Endometrium (tissue), 2 donors: ENCODE measurements around the gene USPL1.
"Not testable (repeated sequence)": the region's sequence is repeated elsewhere in the genome, so short reads cannot be mapped to it uniquely, and the experiment has no call there.

Source experiments
- FAIRE-seq: peaks from 2 replicates; lab custom pipeline; 2012; peaks lifted over from hg19 to GRCh38; lab: Jason Lieb, UNC
- donor health status: control.
- donor health status: control.

The USPL1 gene

DNA sequence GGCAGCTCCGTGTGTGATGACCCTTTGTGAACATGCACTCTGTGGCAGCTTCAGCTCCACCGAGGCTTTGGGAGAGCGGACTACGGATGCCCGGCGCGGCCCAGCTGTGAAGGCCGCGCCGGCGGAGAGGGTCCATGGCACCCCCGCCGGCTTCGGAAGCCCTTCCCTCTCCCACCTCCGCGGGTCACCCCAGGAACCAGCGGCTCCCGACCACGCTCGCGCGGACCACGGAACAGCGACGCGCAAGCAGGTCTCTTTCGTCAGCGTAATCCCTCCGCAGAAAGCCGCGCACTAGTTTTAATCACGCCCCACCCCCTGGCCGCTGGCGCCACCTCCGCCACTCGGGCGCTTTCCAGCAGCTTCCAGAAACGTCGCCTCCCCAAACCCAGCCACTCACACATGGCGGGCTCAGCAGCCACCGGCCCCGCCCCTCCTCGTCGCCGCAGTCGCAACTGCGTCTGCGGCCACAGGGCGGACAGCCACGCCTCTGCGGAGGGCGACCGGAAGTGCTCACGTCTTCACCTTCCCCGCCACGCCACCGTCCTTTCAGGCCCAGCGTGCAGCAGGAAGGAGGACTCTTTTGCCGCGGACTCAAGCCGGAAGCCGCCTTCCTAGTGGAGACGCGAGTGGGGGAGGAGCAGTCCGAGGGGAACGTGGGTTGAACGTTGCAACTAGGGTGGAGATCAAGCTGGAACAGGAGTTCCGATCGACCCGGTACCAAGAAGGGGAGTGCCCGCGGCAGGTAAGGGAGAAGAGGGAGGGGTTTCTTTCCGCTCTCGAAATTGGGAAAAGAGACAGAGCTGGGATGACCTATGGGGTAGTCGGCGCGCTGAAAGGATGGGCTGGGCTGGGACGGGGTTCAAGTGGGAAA lies at the start of gene USPL1:
Gene USPL1 (plus strand): TSS at position 606 of the 871 bp plus-strand sequence. CDS start 3,221 bp downstream, outside the sequence.
- FAIRE-seq: peak; percentile 98

DNA sequence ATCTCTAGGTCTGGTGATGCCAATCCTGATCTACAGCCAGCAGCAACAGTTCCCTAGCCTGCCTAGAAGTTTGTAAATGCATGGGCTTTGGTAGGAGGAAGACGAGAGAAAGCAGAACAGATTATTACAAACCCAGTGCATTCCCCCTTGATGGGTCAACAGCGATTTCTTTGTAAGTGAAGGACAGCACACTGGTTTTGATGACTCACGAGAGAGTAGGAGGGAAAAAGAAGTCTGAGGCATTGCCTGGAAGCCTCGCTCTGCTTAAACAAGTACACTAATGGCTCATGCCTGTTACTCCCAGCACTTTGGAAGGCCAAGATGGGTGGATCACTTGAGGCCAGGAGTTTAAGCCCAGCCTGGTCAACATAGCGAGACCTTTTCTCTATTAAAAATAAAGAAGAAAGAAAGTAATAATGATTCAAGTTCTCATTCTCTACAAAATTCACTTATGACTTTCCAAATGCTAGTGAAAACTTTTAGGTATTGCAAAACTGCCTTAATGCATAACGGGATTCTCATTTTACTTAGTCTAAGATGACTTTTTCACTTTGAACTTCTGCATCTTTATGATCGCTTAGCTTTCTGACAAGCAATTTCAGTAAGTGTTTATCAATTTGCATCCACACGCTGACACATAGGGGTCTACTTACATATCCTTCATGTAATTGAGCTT lies 47.7 kb upstream of the USPL1 start:
- FAIRE-seq: no peak

DNA sequence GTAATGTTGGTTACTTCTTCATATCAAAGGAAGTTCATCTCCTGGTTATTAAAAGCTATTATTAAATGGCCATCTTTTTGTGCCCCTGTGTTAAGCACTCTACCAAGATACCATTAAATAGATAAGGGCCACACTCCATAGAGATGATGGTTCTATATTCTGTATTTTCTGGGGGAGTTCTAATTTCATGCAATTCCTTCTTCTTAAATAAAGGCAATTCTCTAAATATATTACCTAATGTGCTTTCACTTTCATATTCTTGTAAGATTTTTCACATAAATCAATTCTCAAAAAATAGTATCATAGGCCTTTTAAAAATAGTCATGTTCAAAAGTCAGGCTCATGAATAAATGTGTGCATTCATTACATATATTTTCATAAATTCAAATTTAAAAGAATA lies 47.0 kb upstream of the USPL1 start:
- FAIRE-seq: no peak

DNA sequence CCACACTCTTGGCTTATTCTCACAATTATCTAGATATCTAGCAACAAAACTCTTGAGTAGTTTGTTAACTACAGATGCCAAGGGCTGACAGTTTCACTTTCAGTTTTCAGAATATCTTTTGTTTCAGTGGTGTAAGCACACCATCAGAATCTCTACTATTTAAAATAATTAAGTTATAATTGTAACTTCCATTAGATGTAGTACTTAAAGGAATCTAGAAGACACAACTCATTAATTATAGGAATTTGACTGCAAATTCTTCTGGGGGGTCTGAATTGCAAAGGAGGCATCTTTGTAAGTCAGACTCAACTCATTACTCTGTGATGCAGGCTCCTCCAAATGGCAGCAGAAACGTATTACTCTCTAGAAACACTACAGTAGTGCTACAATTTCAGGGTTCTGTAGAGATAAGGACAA lies 44.9 kb upstream of the USPL1 start:
- FAIRE-seq: no peak

DNA sequence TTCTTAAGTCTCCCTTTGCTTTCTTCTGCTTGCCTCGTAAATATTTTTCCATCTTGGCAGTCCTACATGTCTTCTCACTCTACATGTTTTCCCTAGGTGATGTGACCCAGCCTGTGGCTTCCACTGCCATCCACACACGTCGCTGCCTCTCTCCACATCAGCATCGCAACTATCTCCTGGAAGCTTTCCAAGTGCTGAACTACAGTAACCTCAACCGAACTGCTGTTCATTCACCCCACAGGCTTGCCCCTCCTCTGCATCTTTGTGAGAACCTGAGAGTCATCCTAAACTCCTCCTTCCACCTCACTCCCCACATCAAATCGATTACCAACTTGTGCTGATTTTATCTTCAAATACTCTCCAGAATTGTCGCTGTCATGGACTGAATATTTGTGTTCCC lies 41.2 kb upstream of the USPL1 start:
- no peak for FAIRE-seq

DNA sequence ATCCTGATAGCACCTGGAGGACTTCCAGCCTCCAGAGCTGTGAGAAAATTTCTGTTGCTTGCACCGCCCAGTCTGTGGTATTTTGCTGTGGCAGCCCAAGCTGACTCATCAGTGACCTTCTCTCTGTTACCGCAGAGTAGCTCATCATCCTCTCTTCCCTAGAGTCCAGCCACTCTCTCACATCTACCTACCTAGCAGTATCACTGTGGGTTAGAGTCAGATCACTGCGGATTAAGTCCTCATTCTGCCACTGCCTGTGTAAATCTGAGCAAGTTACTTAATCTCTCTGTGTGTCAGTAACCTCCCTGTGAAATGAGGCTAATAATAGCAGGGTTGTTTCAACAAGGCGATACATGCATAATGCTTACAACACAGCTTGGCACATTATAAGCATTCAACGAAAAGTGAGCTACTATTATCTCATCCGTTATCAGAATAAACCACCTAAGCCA lies 40.3 kb upstream of the USPL1 start:
- no peak for FAIRE-seq

DNA sequence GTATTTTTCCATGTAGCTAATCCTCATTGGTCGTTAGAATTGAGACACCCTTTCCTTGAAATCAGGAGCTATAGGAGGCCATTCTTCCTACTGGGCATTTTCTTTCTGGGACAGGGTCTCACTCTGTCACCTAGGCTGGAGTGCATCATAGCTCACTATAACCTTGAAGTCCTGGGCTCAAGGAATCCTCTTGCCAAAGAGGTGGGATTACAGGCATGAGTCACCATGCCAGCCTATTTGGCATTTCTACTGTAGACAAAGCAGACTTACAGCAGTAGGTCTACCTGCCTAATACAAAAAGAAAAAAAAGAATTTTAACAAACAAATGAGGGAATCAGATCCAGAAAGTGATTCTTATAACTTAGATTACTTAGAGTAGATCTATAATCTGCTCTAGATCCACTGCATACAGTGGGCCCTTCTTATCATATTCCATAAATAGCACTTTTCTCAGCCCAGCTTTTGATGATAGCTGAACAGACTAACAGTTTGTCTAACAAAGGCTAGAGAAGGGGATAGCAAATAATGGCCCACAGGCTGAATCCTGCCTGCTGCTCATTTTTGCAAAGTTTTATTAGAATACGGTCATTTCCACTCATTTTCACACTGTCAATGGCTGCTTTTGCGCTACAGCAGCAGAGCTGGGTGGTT lies 36.7 kb upstream of the USPL1 start:
- no peak for FAIRE-seq

DNA sequence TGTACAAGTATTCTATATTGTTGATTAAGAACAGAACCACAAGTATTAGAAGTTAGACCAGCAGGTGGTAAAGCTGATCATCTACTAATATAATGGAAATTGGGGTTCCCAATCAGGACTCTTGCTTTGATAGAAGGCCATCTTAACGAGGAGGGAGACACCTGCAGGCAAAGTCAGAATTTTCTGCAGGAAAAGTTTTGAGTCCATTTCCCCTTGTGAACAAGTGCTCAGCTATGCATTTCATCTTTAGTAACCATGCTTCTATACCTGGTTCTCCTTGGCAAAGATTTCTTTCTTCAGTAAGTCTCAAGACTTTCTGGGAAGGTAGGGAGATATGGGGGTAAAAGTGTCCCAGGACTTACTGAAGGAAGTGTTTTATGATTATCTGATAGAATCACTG lies 36.1 kb upstream of the USPL1 start:
- FAIRE-seq: no peak

DNA sequence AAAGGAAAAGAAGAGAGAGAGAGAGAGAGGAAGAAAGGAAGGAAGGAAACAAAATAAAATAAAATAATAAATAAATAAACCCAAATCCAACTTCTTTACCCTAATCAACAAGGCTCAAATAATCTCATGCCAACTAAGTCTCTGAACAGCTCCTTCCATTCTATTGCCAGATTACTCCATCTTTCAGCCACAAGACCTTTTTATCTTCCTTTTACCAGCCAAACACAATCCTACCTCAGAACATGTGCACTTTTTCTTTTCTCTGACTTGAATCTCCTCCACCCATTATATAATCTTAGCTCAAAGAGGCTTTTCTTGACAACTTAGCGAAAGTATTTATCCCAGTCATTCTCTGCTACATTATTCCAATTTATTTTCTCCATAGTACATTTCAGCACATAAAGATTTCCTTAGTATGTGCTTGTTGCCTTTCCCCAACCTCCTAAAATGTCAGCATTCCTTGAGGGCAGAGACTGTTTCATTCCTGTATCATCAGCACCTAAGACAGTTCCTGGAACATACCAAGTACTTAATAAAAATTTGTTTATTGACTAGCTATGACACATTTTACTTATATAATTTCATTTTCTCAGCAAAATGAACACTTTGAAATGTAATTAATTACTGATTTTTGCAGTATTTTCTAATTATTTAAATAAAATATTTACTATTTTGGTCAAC lies 33.5 kb upstream of the USPL1 start:
- FAIRE-seq: no peak

DNA sequence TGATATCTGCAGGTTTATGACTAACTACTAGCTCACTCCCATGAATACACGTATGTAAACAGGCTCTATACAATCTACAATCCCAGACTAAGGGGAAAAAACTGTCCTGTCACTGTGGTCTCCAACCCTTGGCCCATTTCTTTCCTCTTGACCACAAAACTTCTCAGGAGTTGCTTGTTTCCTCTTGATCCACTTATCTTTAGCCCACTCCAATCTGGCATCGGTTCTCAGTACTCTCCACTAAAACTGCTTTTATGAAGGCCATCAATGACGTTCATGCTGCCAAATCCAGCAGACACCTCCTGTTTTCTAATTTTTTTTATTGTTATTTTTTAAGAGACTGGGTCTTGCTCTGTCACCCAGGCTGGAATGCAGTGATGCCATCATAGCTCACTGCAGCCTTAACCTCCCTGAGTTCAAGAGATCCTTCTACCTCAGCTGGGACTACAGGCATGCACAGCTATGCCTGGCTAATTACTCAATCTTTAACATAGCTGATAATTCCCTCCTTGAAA lies 31.9 kb upstream of the USPL1 start:
- no peak for FAIRE-seq

DNA sequence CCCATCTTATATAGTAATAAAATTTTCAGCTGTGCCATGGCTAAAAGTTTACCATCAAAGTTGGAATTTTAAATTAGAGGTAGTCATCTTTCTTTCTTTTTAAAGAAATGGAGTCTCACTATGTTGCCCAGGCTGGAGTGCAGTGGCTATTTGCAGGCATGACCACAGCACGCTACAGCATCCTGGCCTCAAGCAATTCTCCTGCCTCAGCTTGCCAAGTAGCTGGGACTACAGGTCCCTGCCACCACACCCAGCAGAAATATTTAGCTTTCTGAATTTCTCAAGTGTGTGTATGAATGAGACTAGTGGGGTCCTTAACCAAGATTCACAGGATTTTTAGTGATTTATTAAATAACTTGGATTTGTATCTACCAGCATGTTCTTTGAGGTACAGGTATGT lies 30.5 kb upstream of the USPL1 start:
- no peak for FAIRE-seq

DNA sequence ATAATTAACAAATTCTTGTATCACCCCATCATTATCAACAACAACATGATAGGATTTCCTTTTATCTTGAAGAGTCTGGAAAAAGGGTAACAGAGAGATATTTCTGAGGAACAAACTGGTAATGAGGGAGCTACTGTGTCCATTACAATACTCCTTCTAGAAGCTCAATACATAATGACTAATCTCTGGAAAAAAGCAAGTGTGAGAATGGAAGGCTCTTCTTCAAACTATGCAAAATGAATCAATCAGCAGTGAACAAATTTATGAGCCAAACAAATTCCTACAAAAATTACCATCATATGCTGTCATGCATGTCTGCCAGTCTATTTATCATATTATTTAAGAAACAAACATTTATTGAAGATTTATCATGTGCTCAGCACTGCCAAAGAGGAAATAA lies 30.0 kb upstream of the USPL1 start:
- no peak for FAIRE-seq

DNA sequence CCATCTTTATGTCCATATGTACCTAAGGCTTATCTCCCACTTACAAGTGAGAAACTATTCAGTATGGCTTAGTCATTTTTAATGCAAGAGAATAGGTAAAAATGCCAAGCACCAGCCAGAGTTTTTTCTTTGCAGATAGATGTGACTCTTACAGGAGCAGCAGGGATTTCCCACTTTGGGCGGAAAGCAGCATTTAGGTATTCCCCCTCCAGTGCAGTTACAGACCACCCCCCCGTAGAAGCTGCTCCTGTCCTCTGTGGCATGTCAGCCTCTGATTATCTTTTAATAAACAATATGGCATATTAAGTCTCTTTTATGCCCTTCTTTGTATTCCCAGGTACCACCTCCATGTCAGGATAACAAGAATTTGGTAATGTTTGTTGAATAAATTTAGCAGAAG lies 24.7 kb upstream of the USPL1 start:
- FAIRE-seq: no peak

DNA sequence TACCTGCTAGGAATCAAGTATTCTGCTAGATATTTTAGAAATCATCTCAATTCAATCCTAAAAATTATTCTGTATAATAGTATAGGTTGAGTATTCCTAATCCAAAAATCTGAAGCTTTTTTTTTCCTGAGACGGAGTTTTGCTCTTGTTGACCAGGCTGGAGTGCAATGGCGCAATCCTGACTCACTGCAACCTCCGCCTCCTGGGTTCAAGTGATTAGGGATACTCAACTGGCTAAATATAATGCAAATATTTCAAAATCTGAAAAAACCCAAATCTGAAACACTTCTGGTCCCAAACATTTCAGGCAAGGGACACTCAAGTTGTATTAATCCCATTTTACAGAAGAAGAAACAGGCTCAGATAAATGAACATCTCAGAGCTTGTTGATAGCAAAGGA lies 17.2 kb upstream of the USPL1 start:
- FAIRE-seq: no peak

DNA sequence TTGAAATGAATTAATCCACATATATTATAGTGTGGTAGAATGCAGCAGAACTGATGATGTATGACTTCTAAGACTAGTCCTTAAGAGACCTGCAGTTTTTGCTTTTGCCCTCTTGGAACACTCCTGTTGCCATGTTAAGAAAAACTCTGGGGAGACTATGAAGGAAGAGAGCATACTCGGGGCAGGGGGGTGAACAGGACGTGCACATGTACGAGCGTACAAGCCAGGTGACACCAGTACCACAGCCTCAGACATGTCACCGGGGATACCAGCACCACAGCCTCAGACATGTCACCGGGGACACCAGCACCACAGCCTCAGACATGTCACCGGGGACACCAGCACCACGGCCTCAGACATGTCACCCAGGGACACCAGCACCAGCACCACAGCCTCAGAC lies 15.9 kb upstream of the USPL1 start:
- FAIRE-seq: no peak

DNA sequence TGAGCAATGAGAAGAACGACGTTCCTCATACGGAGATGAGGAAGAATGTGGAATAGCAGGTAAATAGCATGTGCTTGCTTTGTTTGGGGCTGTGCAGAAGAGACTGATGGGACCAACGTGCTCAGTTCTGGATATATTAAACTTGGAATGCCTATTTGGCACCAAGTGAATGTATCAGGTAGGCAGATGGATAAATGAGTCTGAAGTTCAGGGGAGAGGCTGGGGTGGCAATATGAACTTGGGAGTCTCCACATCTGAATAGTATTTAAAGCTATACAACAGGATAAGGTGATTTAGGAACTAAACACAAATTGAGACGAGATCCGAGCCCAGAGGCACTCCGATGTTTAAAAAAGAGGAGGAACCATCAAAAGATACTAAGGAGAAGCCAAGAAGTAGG lies 12.7 kb upstream of the USPL1 start:
- no peak for FAIRE-seq

DNA sequence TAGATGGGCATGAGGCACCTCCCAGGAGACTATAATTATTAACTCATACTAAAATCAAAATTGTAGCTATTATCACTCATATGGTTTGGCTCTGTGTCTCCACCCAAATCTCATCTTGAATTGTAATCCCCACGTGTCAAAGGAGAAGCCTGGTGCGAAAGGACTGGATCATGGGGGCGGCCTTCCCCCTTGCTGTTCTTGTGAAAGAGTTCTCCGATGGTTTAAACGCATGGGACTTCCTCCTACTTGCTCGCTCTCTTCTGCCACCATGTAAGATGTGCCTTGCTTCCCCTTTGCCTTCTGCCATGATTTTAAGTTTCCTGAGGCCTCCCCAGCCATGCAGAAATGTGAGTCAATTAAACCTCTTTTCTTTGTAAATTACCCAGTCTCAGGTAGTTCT lies 10.5 kb upstream of the USPL1 start:
- not testable (repeated sequence) for FAIRE-seq

DNA sequence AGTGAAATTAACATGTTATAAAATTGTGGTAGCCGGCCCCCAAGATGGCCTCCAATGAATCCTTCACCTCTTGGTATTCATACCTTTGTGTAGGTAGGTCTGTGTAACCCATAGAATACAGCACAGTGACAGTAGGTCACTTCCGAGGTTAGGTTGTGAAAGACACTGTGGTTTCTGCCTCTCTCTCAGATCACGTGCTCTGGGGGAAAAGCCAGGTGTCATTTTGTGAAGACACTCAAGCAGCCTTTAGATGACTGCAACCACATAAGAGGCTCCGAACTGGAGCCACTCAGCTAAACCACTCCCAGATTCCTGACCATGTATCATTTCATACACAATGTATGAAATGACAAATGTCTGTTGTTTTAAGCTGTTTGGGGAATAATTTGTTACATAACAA lies 9.8 kb upstream of the USPL1 start:
- FAIRE-seq: no peak

DNA sequence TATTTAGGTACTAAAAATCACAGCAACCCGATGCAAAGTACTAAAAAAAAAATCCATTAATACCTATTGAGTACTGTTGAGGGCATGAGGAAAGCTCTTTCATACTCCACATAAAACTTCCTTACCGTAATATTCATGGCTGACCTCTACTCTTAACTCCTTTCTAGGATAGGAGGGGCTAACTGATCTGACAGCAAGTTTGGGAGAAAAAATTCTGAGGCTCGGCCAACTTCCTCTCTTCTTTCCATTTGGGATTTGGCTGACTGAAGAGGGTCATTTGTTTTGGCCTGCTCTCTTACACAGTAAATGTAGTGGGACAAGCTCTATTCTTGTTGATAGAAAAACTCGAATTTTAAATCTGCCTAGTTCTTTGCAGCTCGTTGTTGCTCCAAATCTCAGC lies 9.4 kb upstream of the USPL1 start:
- no peak for FAIRE-seq

DNA sequence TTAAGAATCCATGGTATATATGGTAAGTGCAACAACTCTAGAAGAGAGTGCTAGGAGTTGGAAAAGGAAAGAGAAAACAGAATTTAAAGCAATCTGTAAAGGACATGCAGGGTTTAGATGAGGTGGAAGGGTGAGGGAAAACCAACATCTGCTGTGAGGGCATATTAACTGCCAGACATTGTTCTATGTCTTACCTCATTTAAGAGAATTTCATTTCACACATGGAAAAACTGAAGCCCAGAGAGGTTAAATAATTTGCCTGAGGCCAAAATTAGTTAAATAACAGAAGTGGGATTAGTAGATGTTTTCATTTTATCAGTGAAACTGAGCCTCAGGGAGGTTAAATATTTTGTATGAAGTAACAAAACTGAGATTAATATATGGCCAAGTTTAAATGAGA lies 7.4 kb upstream of the USPL1 start:
- no peak for FAIRE-seq

DNA sequence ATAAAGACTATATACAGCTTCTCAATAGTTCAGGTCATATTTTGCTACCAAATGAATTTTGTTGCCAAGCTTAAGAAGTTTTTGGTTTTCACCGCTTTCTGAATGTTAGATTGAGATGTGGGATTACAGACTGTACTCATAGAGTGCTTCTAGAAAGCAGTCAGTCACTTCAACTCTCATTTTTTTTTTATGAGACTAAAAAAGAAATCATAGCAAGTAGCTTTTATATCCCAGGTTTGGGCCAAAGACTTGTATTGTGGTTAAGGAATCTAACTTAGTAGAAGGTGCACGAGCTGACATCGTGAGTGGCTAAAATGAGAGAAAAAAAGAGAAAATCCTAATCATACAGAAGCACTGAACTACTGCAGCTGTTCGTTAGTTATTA lies 2.2 kb upstream of the USPL1 start:
- no peak for FAIRE-seq

DNA sequence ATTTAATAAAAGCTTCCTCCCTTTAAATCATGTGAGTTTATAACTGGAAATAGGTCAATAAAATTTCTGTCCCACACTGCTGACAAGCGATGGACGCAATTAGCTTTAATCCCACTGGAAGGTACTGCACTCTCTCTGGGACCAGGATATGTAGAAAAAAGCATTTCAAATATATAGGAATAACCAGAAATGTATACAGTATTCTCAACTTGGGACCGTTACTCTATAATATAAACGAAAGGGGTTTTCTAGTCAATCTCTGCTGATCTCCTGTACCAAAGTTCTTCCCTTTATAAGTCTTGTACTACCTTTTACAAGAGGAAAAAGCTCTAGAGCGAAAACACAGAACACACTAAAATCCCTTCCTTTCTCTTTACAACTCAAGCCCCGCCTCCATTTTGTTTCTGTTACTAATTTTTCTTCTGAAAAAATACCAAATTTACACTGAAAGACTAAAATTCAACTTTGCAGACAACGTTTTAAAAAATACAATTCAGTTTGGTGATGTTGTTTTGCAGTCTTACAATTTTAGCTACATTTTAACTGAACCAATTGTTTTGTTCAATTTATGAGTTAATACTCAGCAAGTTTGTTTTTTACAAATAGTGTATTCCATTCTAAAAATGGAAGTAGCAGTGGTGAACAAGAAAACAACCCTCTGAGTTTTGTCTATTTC lies 1.7 kb upstream of the USPL1 start:
- peak; percentile 85 for FAIRE-seq
